Memory B cell (primary cell): ENCODE measurements around the gene NUDT6.
A peak's percentile ranks its signal among the peaks of the same experiment; 100 is the strongest.

Experiments
- ATAC-seq: fragments of 150-1000 bp; cut with Tn5 transposase; 2 replicates; pipeline ENCODE4 v1.10.0; 2021; ENCODE audit warnings: low read depth, mild to moderate bottlenecking, moderate library complexity
- DNase-seq, 2 donors: peaks; one replicate each; pipeline ENCODE4 v3.0.0; 2022; ENCODE audit warnings: low spot score in 2 of 2
- H3K27ac Mint-ChIP-seq: one replicate; pipeline ENCODE4 v1.8.0; 2022; ENCODE audit warnings: mild to moderate bottlenecking, moderate library complexity, mixed read lengths
- H3K27me3 Mint-ChIP-seq: one replicate; pipeline ENCODE4 v1.8.0; 2022; ENCODE audit warnings: mixed read lengths
- H3K36me3 Mint-ChIP-seq: one replicate; pipeline ENCODE4 v1.8.0; 2022; ENCODE audit warnings: mild to moderate bottlenecking, mixed read lengths
- H3K4me1 Mint-ChIP-seq: one replicate; pipeline ENCODE4 v1.8.0; 2022; ENCODE audit warnings: mixed read lengths
- H3K4me3 Mint-ChIP-seq: one replicate; pipeline ENCODE4 v1.8.0; 2022; ENCODE audit warnings: mild to moderate bottlenecking, moderate library complexity, mixed read lengths
- H3K9me3 Mint-ChIP-seq: one replicate; pipeline ENCODE4 v1.8.0; 2022; ENCODE audit warnings: mixed read lengths

NUDT6 gene

DNA sequence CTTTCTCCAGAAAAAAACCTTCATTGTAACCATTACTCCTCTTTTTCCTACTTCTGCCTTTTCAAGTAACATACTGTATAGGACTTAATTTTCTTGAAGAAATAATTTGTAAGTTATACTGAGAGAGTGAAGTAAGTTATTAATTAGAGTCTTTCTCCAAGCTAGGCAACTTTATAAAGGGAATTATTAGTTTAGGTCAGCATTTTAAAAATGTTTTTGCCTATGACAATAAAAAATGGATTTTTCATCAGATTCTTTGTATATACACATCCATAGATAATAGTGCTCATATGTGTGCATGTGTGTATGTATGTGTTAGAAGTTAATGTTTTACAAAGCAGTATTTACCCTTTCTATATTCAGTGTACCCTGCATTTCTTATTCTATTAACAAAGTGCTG lies 10.4 kb upstream of the NUDT6 start:
- H3K4me1 Mint-ChIP-seq = no peaks in the 10 kb centered on the region
- ATAC-seq (no peak), DNase-seq (no peak)
- H3K27me3 Mint-ChIP-seq = no peaks in the 10 kb centered on the region
- no peaks in the 10 kb centered on the region for H3K9me3 Mint-ChIP-seq
- no peak overlapping the region for H3K27ac Mint-ChIP-seq
- H3K36me3 Mint-ChIP-seq = peaks cover 26% of the 10 kb centered on the region
- no peak overlapping the region for H3K4me3 Mint-ChIP-seq

DNA sequence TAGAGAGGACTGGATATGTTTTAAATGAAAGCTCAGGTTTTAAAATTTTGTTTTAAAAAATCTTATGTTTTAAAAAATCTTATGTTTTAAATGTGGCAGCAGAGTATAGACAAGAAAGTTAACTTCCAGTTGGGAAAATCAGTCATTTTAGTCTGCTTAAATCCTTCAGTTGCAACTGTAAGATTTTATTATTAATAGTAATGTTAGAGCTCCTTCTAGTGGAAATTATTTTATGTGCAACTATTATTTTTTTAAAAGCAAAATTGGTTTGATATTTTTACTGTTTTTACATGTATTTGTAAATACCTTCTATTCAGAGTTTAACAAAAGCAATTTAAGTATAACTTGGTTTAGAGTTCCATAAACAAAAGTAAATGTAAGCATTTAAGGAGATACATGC lies 8.5 kb upstream of the NUDT6 start:
- ATAC-seq = no peak
- Mint-ChIP-seq H3K36me3 (peaks cover 26% of the 10 kb centered on the region), H3K9me3 (no peaks in the 10 kb centered on the region), H3K4me1 (no peaks in the 10 kb centered on the region), H3K27ac (no peak overlapping the region), H3K27me3 (no peaks in the 10 kb centered on the region), H3K4me3 (no peak overlapping the region)
- no peak for DNase-seq

DNA sequence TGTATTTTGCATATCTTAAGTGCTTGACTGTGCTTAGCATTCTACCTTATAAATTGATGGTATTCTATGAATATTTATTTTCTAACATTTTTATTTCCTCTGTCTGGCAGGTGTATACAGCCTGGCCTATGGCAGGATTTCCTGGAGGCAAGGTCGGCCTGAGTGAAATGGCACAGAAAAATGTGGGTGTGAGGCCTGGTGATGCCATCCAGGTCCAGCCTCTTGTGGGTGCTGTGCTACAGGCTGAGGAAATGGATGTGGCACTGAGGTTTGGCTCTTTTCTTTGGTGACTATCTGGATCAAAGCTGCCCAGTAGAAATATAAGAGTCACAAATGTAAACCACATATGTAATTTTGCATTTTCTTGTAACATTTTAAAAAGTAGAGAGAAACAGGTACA lies 6.5 kb upstream of the NUDT6 start:
- Mint-ChIP-seq H3K36me3 (peaks cover 11% of the 10 kb centered on the region), H3K9me3 (no peaks in the 10 kb centered on the region), H3K27ac (no peak overlapping the region), H3K4me3 (no peak overlapping the region), H3K4me1 (no peaks in the 10 kb centered on the region), H3K27me3 (no peaks in the 10 kb centered on the region)
- ATAC-seq (no peak), DNase-seq (no peak)

DNA sequence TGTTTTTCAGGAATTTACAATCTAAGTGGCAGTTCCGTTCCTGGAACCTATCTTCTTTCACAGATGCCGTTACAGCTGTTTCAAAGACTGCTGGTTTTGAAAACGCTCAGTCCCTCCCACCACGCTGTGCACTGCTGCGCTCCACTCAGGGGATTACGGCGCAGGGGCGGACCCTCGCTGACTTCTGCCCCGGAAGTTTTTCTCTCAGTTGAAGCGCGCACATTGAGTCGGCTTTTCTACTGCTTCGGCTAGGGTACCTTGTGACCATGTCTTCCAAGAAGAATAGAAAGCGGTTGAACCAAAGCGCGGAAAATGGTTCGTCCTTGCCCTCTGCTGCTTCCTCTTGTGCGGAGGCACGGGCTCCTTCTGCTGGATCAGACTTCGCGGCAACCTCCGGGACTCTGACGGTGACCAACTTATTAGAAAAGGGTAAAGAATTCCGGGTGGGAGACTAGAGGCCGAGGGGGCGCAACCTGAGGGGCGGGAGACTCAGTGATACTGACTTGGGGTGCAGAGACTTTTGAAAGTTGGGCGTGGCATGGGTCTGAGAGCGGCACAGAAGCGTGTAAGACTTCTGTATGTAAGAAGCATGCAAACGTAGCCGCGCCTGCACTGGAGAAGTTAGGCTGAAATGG lies 597 bp upstream of the NUDT6 start:
- Mint-ChIP-seq H3K36me3 (no peaks in the 10 kb centered on the region), H3K27ac (peak overlapping the region; percentile 92), H3K9me3 (no peaks in the 10 kb centered on the region), H3K4me3 (peak overlapping the region; percentile 99), H3K4me1 (peaks cover 3% of the 10 kb centered on the region), H3K27me3 (no peaks in the 10 kb centered on the region)
- DNase-seq (peak; percentile 62 to 67), ATAC-seq (peak; percentile 97)

DNA sequence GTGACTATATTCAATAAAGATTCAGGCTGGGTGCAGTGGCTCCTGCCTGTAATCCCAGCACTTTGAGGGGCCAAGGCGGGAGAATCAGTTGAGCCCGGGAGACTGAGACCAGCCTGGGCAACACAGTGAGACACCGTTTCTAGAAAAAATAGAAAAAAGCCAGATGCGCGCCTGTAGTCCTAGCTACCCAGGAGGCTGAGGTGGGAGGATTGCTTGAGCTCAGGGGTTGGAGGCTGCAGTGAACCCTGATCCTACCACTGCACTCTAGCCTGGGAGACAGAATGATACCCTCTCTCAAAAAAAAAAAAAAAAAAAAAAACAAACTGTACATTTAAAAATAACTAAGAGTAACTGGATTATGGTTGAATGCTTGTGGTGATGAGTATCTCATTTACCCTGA lies 1.1 kb downstream of the NUDT6 start:
- no peaks in the 10 kb centered on the region for H3K27me3 Mint-ChIP-seq
- no peaks in the 10 kb centered on the region for H3K36me3 Mint-ChIP-seq
- no peak for ATAC-seq
- no peak overlapping the region for H3K27ac Mint-ChIP-seq
- H3K9me3 Mint-ChIP-seq = no peaks in the 10 kb centered on the region
- peaks cover 3% of the 10 kb centered on the region for H3K4me1 Mint-ChIP-seq
- no peak for DNase-seq
- peak overlapping the region; percentile 43 for H3K4me3 Mint-ChIP-seq

DNA sequence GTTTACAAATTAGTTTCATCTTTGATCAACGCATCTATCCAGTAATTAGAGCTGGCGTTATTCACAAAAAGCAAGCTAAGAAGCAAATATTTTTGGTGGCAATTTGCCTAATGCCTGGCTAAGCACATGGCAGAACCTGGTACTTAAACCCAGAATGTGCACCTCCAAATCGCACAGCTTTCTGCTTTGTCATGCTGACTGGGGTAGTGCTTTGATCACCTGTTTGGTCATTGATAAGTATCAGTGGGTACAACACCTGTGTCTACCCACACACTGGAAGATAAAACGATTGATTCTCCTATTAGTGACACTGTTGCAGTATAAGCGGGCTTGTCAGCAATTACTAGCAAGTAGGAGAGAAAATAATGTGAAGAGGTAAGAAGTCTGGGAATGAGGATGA lies 1.9 kb downstream of the NUDT6 start:
- Mint-ChIP-seq H3K36me3 (no peaks in the 10 kb centered on the region), H3K9me3 (no peaks in the 10 kb centered on the region), H3K4me1 (peaks cover 3% of the 10 kb centered on the region), H3K4me3 (no peak overlapping the region), H3K27ac (no peak overlapping the region), H3K27me3 (no peaks in the 10 kb centered on the region)
- ATAC-seq = no peak
- DNase-seq = no peak

DNA sequence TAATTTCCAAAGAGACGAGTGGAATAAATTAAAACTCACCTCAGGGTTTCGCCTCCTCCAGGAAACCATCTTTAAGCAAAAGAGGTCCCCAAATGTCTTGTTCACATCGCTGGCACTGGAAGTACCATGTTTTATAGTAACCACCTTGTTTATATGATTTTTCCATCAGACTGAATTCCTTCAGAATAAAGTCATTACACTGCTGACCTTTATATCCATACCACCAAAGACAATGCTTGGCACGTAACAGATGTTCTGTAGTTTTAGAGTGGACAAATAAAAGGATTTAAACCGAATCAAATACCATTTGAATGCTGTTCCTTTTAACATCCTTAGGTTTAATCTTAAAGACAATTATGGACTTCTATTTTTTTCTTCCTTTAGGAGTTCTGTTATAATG lies 4.7 kb downstream of the NUDT6 start:
- no peak for ATAC-seq
- Mint-ChIP-seq H3K4me1 (no peaks in the 10 kb centered on the region), H3K27ac (no peak overlapping the region), H3K36me3 (no peaks in the 10 kb centered on the region), H3K9me3 (no peaks in the 10 kb centered on the region), H3K4me3 (no peak overlapping the region), H3K27me3 (no peaks in the 10 kb centered on the region)
- no peak for DNase-seq

DNA sequence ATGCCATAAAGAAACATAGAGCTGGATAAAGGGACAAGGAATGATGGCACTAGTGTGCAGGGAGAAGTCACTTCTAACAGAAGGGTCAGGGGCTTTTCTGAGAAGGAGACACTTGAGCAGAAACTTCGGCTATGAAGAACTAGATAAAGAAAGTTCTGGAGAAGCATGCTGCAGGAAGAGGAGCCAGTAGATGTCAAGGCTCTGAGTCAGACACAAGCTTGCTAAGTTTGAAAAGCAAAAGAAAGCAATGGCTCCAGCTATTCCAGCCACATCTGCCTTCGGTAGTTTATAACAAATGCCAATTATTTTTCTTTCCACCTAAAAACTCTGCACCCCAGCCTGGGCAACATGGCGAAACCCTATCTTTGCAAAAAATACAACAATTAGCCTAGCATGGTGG lies 7.5 kb downstream of the NUDT6 start:
- no peaks in the 10 kb centered on the region for H3K9me3 Mint-ChIP-seq
- ATAC-seq = no peak

DNA sequence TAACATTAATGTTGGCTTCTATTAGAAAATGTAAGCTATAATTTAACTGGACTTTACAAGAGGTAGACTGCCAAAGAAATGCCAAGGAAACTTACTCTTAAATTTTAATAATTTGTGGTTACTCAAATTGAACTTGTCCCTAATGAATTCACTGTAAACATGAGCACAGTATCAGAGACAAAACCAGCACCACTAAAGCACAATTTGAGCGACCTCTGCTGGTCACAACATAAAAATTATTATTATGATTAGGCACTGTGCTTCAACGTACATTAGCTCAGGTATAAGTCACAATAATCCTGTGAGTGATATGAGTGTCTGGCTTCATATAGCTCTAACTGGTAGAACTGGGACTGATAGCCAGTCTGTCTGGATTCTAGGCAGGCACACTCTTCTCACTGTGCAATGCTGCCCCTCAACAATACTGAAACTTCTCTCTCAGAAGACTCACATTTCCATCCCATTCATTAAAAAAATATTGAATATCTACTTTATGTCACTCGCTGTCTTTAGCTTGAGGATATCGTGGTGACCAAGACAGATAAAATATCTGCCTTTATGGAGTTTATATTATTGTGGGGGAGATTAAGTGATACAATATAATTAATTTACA lies 8.0 kb downstream of the NUDT6 start:
- Mint-ChIP-seq H3K4me3 (no peak overlapping the region), H3K9me3 (no peaks in the 10 kb centered on the region)
- DNase-seq = no peak

More for the DNA sequence above, 7.5 kb downstream of the NUDT6 start:
- no peak for DNase-seq
- H3K27me3 Mint-ChIP-seq = no peaks in the 10 kb centered on the region
- no peak overlapping the region for H3K4me3 Mint-ChIP-seq
- no peaks in the 10 kb centered on the region for H3K4me1 Mint-ChIP-seq
- H3K36me3 Mint-ChIP-seq = no peaks in the 10 kb centered on the region
- no peak overlapping the region for H3K27ac Mint-ChIP-seq

DNA sequence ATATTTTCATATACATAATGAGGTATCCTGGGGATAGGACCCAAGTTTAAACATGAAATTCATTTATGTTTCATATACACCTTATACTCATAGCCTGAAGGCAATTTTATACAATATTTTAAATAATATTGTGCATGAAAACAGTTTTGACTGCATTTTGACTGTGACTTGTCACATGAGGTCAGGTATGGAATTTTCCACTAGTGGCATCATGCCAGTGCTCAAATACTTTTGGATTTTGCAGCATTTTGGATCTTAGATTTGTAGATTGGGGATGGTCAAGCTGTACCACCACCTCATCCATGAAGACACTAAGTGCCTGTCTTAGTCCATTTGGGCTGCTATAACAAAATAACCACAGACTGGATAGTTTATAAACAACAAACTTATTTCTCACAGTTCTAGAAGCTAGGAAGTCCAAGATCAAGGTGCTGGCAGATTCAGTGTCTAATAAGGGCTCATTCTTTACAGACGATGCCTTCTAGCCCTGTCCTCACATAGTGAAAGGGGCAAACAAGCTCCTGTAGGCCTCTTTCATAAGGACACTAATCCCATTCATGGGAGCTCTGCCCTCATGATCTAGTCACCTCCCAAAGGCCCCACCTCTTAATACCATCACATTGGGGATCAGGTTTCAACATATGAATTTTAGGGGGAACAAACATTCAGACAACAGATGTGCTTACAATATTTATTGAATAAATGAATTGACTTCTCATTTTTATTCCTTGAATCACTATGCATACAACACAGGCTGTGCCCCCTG lies 9.4 kb downstream of the NUDT6 start:
- ATAC-seq (no peak), DNase-seq (no peak)
- Mint-ChIP-seq H3K27ac (no peak overlapping the region), H3K4me1 (no peaks in the 10 kb centered on the region), H3K9me3 (no peaks in the 10 kb centered on the region), H3K4me3 (no peak overlapping the region), H3K36me3 (peaks cover 2% of the 10 kb centered on the region), H3K27me3 (no peaks in the 10 kb centered on the region)

More for the DNA sequence above, 8.0 kb downstream of the NUDT6 start:
- no peak for ATAC-seq
- Mint-ChIP-seq H3K27ac (no peak overlapping the region), H3K36me3 (no peaks in the 10 kb centered on the region), H3K4me1 (no peaks in the 10 kb centered on the region), H3K27me3 (no peaks in the 10 kb centered on the region)

DNA sequence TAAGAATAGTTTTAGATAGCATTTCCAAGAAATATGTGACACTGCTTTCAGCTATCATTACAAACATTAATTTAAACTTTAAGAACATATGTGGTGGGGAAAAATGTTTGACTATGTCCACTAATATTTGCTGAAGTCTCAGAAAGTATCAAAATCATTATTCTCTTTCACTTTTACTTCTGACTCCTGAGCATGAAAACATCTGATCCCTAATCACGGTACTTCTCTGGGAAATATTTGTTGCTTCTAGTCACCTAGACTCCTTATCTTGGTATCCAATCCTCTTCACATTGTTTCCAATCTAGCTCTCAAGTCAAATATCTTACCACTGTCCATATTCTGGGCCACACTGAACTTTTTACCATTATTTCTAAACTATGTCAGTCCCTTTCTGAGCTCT lies 10.8 kb downstream of the NUDT6 start:
- DNase-seq (no peak), ATAC-seq (no peak)
- H3K27ac Mint-ChIP-seq = no peak overlapping the region
- no peaks in the 10 kb centered on the region for H3K9me3 Mint-ChIP-seq
- peaks cover 2% of the 10 kb centered on the region for H3K36me3 Mint-ChIP-seq
- H3K4me1 Mint-ChIP-seq = no peaks in the 10 kb centered on the region
- no peak overlapping the region for H3K4me3 Mint-ChIP-seq
- H3K27me3 Mint-ChIP-seq = no peaks in the 10 kb centered on the region

DNA sequence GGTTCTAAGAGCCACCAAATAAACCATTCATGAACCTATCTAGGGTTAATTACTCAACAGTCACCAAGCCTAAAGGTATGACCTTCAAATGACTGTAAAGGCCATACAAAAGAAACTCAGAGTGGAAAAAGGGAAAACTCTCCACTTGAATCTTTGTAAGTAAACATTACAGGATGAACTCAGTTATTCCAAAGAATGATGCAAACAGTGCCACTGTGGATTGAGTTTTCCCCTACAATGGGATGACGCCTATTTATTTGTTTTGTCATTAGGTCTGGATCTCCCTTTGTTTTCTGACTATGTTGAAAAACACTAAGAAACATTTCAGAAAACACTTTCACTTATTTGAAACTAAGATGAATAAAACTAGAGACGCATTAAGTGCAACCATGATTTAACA lies 12.7 kb downstream of the NUDT6 start:
- no peaks in the 10 kb centered on the region for H3K27me3 Mint-ChIP-seq
- no peak for DNase-seq
- peaks cover 9% of the 10 kb centered on the region for H3K36me3 Mint-ChIP-seq
- no peak overlapping the region for H3K4me3 Mint-ChIP-seq
- no peaks in the 10 kb centered on the region for H3K4me1 Mint-ChIP-seq
- no peak for ATAC-seq
- no peak overlapping the region for H3K27ac Mint-ChIP-seq
- no peaks in the 10 kb centered on the region for H3K9me3 Mint-ChIP-seq

DNA sequence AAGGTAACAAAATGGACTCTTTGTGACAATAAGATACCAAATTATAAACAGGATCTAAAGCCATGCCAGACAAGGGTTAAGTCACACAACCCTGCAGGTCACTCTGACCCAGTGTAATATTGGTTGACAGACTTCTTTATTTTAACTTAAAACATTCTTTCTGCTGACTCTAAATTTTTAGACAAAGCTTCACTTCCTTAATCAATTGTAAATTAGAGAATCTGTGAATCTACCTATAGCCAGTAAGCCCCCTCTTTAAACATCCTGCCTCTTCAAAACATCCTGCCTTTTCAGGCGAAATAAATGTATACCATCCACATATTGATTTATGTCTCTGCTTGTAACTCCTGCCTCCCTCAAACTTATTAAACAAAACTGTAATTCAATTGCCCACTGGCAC lies 14.2 kb downstream of the NUDT6 start:
- ATAC-seq (no peak), DNase-seq (no peak)
- Mint-ChIP-seq H3K4me3 (no peak overlapping the region), H3K27me3 (no peaks in the 10 kb centered on the region), H3K9me3 (no peaks in the 10 kb centered on the region), H3K36me3 (peaks cover 9% of the 10 kb centered on the region), H3K4me1 (no peaks in the 10 kb centered on the region), H3K27ac (no peak overlapping the region)

DNA sequence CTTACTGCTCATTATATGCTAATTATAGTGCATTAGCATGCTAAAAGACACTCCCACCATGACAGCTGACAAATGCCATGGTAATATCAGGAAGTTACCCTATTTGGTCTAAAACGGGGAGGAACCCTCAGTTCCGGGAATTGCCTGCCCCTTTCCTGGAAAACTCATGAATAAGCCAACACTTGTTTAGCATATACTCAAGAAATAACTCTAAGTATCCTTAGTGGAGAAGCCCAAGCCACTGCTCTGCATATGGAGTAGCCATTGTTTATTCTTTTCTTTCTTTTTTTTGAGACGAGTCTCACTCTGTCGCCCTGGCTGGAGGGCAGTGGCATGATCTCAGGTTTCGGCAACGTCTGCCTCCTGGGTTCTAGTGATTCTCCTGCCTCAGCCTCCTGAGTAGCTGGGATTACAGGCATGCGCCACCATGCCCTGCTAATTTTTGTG lies 15.5 kb downstream of the NUDT6 start:
- DNase-seq = no peak
- peaks cover 9% of the 10 kb centered on the region for H3K36me3 Mint-ChIP-seq
- no peak overlapping the region for H3K4me3 Mint-ChIP-seq
- no peaks in the 10 kb centered on the region for H3K4me1 Mint-ChIP-seq
- no peak overlapping the region for H3K27ac Mint-ChIP-seq
- no peak for ATAC-seq
- H3K27me3 Mint-ChIP-seq = no peaks in the 10 kb centered on the region
- H3K9me3 Mint-ChIP-seq = no peaks in the 10 kb centered on the region
